ENCODE data around the gene CAMKK1. TPM values are rescaled to one million over a fixed set of nuclear protein-coding genes. Genes with fewer than 3 reads are reported as not detected.

CAMKK1 gene
- total and polyA plus RNA-seq, 2 donors (not counting 1 experiment from before 2014, with no cell fraction given): 4.5 to 35.9 TPM

- H3K4me3 Mint-ChIP-seq: no peak overlapping the region
- ChIA-PET CTCF (interaction anchor here (1.9 kb wide), 1 partner anchor 12 kb away, joined by 4 read pairs; no protein-coding TSS in a partner anchor), POLR2A (no interaction called here)
- H3K4me2 ChIP-seq (replicated peaks; ENCODE audit: low read depth, low read length, poor library complexity, severe bottlenecking): no peak overlapping the region
- no peak overlapping the region for H3K27ac Mint-ChIP-seq
- no peaks in the 10 kb centered on the region for H3K27me3 ChIP-seq (replicated peaks in 1 of 4; ENCODE audit: control extremely low read depth in 1 of 4, control insufficient read depth in 3 of 4, insufficient read depth in 4 of 4, low read length in 3 of 4)
- no peaks in the 10 kb centered on the region for H3K79me2 ChIP-seq (ENCODE audit: control insufficient read depth, insufficient read depth, low read length)
- TF ChIP-seq, protein P1, sequence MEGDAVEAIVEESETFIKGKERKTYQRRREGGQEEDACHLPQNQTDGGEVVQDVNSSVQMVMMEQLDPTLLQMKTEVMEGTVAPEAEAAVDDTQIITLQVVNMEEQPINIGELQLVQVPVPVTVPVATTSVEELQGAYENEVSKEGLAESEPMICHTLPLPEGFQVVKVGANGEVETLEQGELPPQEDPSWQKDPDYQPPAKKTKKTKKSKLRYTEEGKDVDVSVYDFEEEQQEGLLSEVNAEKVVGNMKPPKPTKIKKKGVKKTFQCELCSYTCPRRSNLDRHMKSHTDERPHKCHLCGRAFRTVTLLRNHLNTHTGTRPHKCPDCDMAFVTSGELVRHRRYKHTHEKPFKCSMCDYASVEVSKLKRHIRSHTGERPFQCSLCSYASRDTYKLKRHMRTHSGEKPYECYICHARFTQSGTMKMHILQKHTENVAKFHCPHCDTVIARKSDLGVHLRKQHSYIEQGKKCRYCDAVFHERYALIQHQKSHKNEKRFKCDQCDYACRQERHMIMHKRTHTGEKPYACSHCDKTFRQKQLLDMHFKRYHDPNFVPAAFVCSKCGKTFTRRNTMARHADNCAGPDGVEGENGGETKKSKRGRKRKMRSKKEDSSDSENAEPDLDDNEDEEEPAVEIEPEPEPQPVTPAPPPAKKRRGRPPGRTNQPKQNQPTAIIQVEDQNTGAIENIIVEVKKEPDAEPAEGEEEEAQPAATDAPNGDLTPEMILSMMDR (IDR thresholded peaks at IDR 0.05): no peak
- TF ChIP-seq EZH2 (IDR thresholded peaks at IDR 0.05; ENCODE audit: borderline replicate concordance, insufficient read depth, low read depth, low read length, poor library complexity, severe bottlenecking): no peak
- DNase-seq: no peak
- 93% methylated on average over 5 of the region's 7 CpGs for WGBS (ENCODE audit: insufficient coverage)
- H3K9me3 Mint-ChIP-seq (ENCODE audit: insufficient read depth): no peaks in the 10 kb centered on the region
- peaks cover 0 to 9% of the 10 kb centered on the region in 2 experiments for H3K36me3 ChIP-seq (replicated peaks in 1 of 2; ENCODE audit: control extremely low read depth in 1 of 2, control insufficient read depth in 1 of 2, extremely low read depth in 1 of 2, insufficient read depth in 2 of 2, low read length in 1 of 2)
- no peak overlapping the region for H3K9ac ChIP-seq (ENCODE audit: low read length)
- no peak overlapping the region for H3K4me3 ChIP-seq (ENCODE audit: control extremely low read depth in 1 of 5, extremely low read depth in 1 of 5, insufficient read depth in 1 of 5, low read depth in 2 of 5, low read length in 4 of 5)
- no peak overlapping the region for H2AFZ ChIP-seq (ENCODE audit: insufficient read depth, low read depth, low read length, poor library complexity, severe bottlenecking)
- no peak overlapping the region for H3K27ac ChIP-seq (ENCODE audit: low read length in 2 of 2)
- no peaks in the 10 kb centered on the region for H3K9me3 ChIP-seq (ENCODE audit: control extremely low read depth in 1 of 3, control insufficient read depth in 2 of 3, insufficient read depth in 1 of 3, low read length in 2 of 3)
- H3K27me3 Mint-ChIP-seq: no peaks in the 10 kb centered on the region
- peaks cover 6 to 9% of the 10 kb centered on the region in 2 donors for H3K4me1 ChIP-seq (ENCODE audit: control insufficient read depth in 2 of 2, insufficient read depth in 2 of 2, low read length in 2 of 2)
- no peak for ATAC-seq (ENCODE audit: low read depth)
- H3K4me1 Mint-ChIP-seq: peaks cover 5% of the 10 kb centered on the region
- intact Hi-C loops (cut with micrococcal nuclease): no loop called here
- H4K20me1 ChIP-seq (ENCODE audit: control insufficient read depth, insufficient read depth, low read length, poor library complexity, severe bottlenecking): no peaks in the 10 kb centered on the region
Measured at GRCh38 chr17:3875317-3875716, 17.5 kb downstream of the CAMKK1 start.

GRCh38 chr17:3873862-3874261 lies 19.0 kb downstream of the CAMKK1 start:
- Mint-ChIP-seq H3K4me1 (peaks cover 5% of the 10 kb centered on the region), H3K27me3 (no peaks in the 10 kb centered on the region), H3K27ac (no peak overlapping the region), H3K4me3 (no peak overlapping the region), H3K9me3 (ENCODE audit: insufficient read depth) (no peaks in the 10 kb centered on the region)
- TF ChIP-seq EZH2 (IDR thresholded peaks at IDR 0.05; ENCODE audit: borderline replicate concordance, insufficient read depth, low read depth, low read length, poor library complexity, severe bottlenecking): no peak
- TF ChIP-seq, protein P1 (IDR thresholded peaks at IDR 0.05): no peak
- no peaks in the 10 kb centered on the region for H3K79me2 ChIP-seq (ENCODE audit: control insufficient read depth, insufficient read depth, low read length)
- H3K27ac ChIP-seq (ENCODE audit: low read length in 2 of 2): no peak overlapping the region
- H3K27me3 ChIP-seq (replicated peaks in 1 of 4; ENCODE audit: control extremely low read depth in 1 of 4, control insufficient read depth in 3 of 4, insufficient read depth in 4 of 4, low read length in 3 of 4): no peaks in the 10 kb centered on the region
- H3K4me2 ChIP-seq (replicated peaks; ENCODE audit: low read depth, low read length, poor library complexity, severe bottlenecking): no peak overlapping the region
- H4K20me1 ChIP-seq (ENCODE audit: control insufficient read depth, insufficient read depth, low read length, poor library complexity, severe bottlenecking): no peaks in the 10 kb centered on the region
- WGBS (ENCODE audit: insufficient coverage): 98% methylated on average over 9 of the region's 10 CpGs
- H3K4me1 ChIP-seq (ENCODE audit: control insufficient read depth in 2 of 2, insufficient read depth in 2 of 2, low read length in 2 of 2): peaks cover 6 to 9% of the 10 kb centered on the region in 2 donors
- peaks cover 0 to 9% of the 10 kb centered on the region in 2 experiments for H3K36me3 ChIP-seq (replicated peaks in 1 of 2; ENCODE audit: control extremely low read depth in 1 of 2, control insufficient read depth in 1 of 2, extremely low read depth in 1 of 2, insufficient read depth in 2 of 2, low read length in 1 of 2)
- POLR2A ChIA-PET: no interaction called here
- no peaks in the 10 kb centered on the region for H3K9me3 ChIP-seq (ENCODE audit: control extremely low read depth in 1 of 3, control insufficient read depth in 2 of 3, insufficient read depth in 1 of 3, low read length in 2 of 3)
- intact Hi-C loops (cut with micrococcal nuclease): no loop called here
- no peak for DNase-seq
- no peak overlapping the region for H3K4me3 ChIP-seq (ENCODE audit: control extremely low read depth in 1 of 5, extremely low read depth in 1 of 5, insufficient read depth in 1 of 5, low read depth in 2 of 5, low read length in 4 of 5)
- H3K9ac ChIP-seq (ENCODE audit: low read length): no peak overlapping the region
- no peak overlapping the region for H2AFZ ChIP-seq (ENCODE audit: insufficient read depth, low read depth, low read length, poor library complexity, severe bottlenecking)
- CTCF ChIA-PET: no interaction called here
- ATAC-seq (ENCODE audit: low read depth): no peak

Data from B cell (primary cell).